IMR-90 (cell line): Measurements from ENCODE around the gene INO80.

Experiments used
- CHD1 ChIP-seq: IDR thresholded peaks from 2 replicates; pipeline ENCODE4 v1.6.1; 2012; ENCODE audit warnings: low read depth, low read length, improper control_type of control experiment
- CTCF ChIP-seq: conservative IDR thresholded peaks from 2 replicates; pipeline ENCODE4 v1.5.1; 2012; ENCODE audit warnings: mild to moderate bottlenecking, low read depth, low read length, improper control_type of control experiment
- ELK1 ChIP-seq: fragments of 150-350 bp; IDR thresholded peaks from 2 replicates; pipeline ENCODE4 v1.6.1; 2016; ENCODE audit warnings: low read depth, mild to moderate bottlenecking, low read length, moderate library complexity, borderline replicate concordance
- FOS ChIP-seq: fragments of 150-350 bp; IDR thresholded peaks from 2 replicates; pipeline ENCODE4 v1.6.1; 2016; ENCODE audit warnings: low read depth, low read length
- MAZ ChIP-seq: IDR thresholded peaks from 2 replicates; pipeline ENCODE4 v1.6.1; 2012; ENCODE audit warnings: low read depth, mild to moderate bottlenecking, low read length, improper control_type of control experiment, moderate library complexity, borderline replicate concordance
- POLR2A ChIP-seq: IDR thresholded peaks from 2 replicates; pipeline ENCODE4 v1.6.1; 2012; ENCODE audit warnings: mild to moderate bottlenecking, low read depth, low read length
- RCOR1 ChIP-seq: IDR thresholded peaks from 2 replicates; pipeline ENCODE4 v1.6.1; 2012; ENCODE audit warnings: mild to moderate bottlenecking, low read length, improper control_type of control experiment; ENCODE audit not compliant: insufficient replicate concordance
- USF2 ChIP-seq: fragments of 150-350 bp; IDR thresholded peaks from 2 replicates; pipeline ENCODE4 v1.6.1; 2017; ENCODE audit warnings: mild to moderate bottlenecking, antibody characterized with exemption, low read length, low read depth

- TF ChIP-seq CTCF (no peak), CHD1 (no peak), POLR2A (no peak), USF2 (no peak), RCOR1 (no peak), MAZ (no peak), ELK1 (no peak), FOS (no peak)
Measured at GRCh38 chr15:41104234-41104633, 11.8 kb downstream of the INO80 start.
